ENCODE results near the gene WWOX.

WWOX gene

GRCh38 chr16:79019431-79019830, 920.0 kb downstream of the WWOX start:
- no peaks in the 10 kb centered on the region for H4K20me1 ChIP-seq (ENCODE audit: insufficient read depth, low read length)
- H3K4me1 ChIP-seq (ENCODE audit: insufficient read depth, low read length): no peaks in the 10 kb centered on the region
- no peak overlapping the region for H2AFZ ChIP-seq (ENCODE audit: low read depth, low read length)
- H3K4me3 ChIP-seq (ENCODE audit: low read depth in 1 of 2, low read length in 2 of 2): no peak overlapping the region
- H3K27ac ChIP-seq (ENCODE audit: low read length): no peak overlapping the region
- no peaks in the 10 kb centered on the region for H3K36me3 ChIP-seq (ENCODE audit: insufficient read depth, low read length)
- H3K79me2 ChIP-seq (ENCODE audit: insufficient read depth, low read length): no peaks in the 10 kb centered on the region
- DNase-seq: no peak
- ATAC-seq (ENCODE audit: insufficient read depth, low read depth): no peak
- TF ChIP-seq, protein P1, sequence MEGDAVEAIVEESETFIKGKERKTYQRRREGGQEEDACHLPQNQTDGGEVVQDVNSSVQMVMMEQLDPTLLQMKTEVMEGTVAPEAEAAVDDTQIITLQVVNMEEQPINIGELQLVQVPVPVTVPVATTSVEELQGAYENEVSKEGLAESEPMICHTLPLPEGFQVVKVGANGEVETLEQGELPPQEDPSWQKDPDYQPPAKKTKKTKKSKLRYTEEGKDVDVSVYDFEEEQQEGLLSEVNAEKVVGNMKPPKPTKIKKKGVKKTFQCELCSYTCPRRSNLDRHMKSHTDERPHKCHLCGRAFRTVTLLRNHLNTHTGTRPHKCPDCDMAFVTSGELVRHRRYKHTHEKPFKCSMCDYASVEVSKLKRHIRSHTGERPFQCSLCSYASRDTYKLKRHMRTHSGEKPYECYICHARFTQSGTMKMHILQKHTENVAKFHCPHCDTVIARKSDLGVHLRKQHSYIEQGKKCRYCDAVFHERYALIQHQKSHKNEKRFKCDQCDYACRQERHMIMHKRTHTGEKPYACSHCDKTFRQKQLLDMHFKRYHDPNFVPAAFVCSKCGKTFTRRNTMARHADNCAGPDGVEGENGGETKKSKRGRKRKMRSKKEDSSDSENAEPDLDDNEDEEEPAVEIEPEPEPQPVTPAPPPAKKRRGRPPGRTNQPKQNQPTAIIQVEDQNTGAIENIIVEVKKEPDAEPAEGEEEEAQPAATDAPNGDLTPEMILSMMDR (IDR thresholded peaks at IDR 0.05; ENCODE audit: borderline replicate concordance, extremely low read depth, low read length, poor library complexity, severe bottlenecking): no peak
- TF ChIP-seq EZH2 (IDR thresholded peaks at IDR 0.05; ENCODE audit: borderline replicate concordance, low read depth, low read length, severe bottlenecking): no peak
- no peak overlapping the region for H3K9ac ChIP-seq (ENCODE audit: low read depth, low read length)
- H3K9me3 ChIP-seq (ENCODE audit: insufficient read depth, low read length, severe bottlenecking): no peaks in the 10 kb centered on the region
- H3K27me3 ChIP-seq (ENCODE audit: insufficient read depth, low read length, poor library complexity): no peaks in the 10 kb centered on the region
- H3K4me2 ChIP-seq (ENCODE audit: insufficient read depth, low read length): no peak overlapping the region

DNA sequence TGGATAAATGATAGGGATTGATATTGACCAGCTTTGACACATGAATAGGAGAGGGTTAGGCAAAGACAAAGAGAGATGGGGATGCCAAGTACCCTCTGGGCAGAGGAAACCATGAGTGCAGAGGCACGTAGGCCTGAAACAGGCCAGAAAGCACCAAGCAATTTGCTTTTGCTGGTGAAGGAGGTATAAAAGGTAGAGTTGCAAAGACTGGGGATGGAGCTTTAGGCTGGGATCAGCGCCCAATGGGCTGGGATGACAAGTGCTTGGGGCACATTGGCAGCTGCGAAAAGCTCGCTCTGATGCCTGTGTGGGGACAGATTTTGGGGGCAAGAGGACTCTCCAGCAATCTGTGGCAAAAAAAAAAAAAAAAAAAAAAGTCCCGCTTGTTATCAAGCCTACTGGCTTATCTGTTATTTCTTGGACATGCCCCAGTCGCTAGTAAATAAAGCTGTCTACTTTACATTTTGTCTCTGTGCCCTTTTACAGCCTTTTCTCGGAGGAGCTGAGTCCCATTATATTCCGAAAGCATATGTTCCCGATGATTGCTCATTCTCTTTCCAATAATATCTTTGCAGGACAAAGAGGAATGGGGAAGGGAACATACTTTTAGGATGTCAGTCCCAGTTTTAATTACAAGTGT, 922.7 kb downstream of the WWOX start:
- TF ChIP-seq, protein P1 (IDR thresholded peaks at IDR 0.05; ENCODE audit: borderline replicate concordance, extremely low read depth, low read length, poor library complexity, severe bottlenecking): no peak
- TF ChIP-seq EZH2 (IDR thresholded peaks at IDR 0.05; ENCODE audit: borderline replicate concordance, low read depth, low read length, severe bottlenecking): no peak
- no peak for DNase-seq

DNA sequence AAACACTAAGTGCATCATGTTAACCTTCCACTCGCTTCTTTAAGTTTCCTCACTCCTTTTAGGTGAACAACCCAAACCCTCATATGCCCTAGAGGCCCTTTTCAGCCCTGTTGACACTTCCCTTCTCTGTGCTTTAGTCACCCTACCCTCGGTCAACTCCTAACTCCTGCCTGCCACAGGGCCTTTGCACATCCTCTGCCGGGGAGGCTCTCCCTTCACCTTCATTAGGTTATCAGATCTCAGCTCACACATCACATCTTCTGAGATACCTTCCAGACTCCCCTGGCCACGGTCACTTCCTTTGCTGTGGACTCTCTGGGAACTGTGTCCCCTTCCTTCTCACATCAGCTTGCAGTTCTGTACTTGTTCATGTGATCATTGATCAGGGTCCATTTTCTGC, 926.7 kb downstream of the WWOX start:
- Histone ChIP-seq H3K79me2 (ENCODE audit: insufficient read depth, low read length) (no peaks in the 10 kb centered on the region), H3K27ac (ENCODE audit: low read length) (no peak overlapping the region), H3K9ac (ENCODE audit: low read depth, low read length) (no peak overlapping the region), H3K9me3 (ENCODE audit: insufficient read depth, low read length, severe bottlenecking) (no peaks in the 10 kb centered on the region), H3K36me3 (ENCODE audit: insufficient read depth, low read length) (no peaks in the 10 kb centered on the region), H3K4me1 (ENCODE audit: insufficient read depth, low read length) (no peaks in the 10 kb centered on the region), H4K20me1 (ENCODE audit: insufficient read depth, low read length) (no peaks in the 10 kb centered on the region), H3K4me3 (ENCODE audit: low read depth in 1 of 2, low read length in 2 of 2) (no peak overlapping the region), H2AFZ (ENCODE audit: low read depth, low read length) (no peak overlapping the region), H3K4me2 (ENCODE audit: insufficient read depth, low read length) (no peak overlapping the region), H3K27me3 (ENCODE audit: insufficient read depth, low read length, poor library complexity) (no peaks in the 10 kb centered on the region)
- no peak for TF ChIP-seq EZH2 (IDR thresholded peaks at IDR 0.05; ENCODE audit: borderline replicate concordance, low read depth, low read length, severe bottlenecking)
- TF ChIP-seq, protein P1 (IDR thresholded peaks at IDR 0.05; ENCODE audit: borderline replicate concordance, extremely low read depth, low read length, poor library complexity, severe bottlenecking): no peak
- no peak for ATAC-seq (ENCODE audit: insufficient read depth, low read depth)
- no peak for DNase-seq

More for the DNA sequence above, 922.7 kb downstream of the WWOX start:
- Histone ChIP-seq H3K4me2 (ENCODE audit: insufficient read depth, low read length) (no peak overlapping the region), H3K9me3 (ENCODE audit: insufficient read depth, low read length, severe bottlenecking) (no peaks in the 10 kb centered on the region), H3K79me2 (ENCODE audit: insufficient read depth, low read length) (no peaks in the 10 kb centered on the region), H3K9ac (ENCODE audit: low read depth, low read length) (no peak overlapping the region), H2AFZ (ENCODE audit: low read depth, low read length) (no peak overlapping the region), H3K4me1 (ENCODE audit: insufficient read depth, low read length) (no peaks in the 10 kb centered on the region), H3K27ac (ENCODE audit: low read length) (no peak overlapping the region), H3K27me3 (ENCODE audit: insufficient read depth, low read length, poor library complexity) (no peaks in the 10 kb centered on the region), H3K4me3 (ENCODE audit: low read depth in 1 of 2, low read length in 2 of 2) (no peak overlapping the region), H4K20me1 (ENCODE audit: insufficient read depth, low read length) (no peaks in the 10 kb centered on the region), H3K36me3 (ENCODE audit: insufficient read depth, low read length) (no peaks in the 10 kb centered on the region)
- ATAC-seq (ENCODE audit: insufficient read depth, low read depth): no peak
